Measurements from ENCODE around the gene KDM4F. TPM values are rescaled to one million over a fixed set of nuclear protein-coding genes. Genes with fewer than 3 reads are reported as not detected.
"Not testable (repeated sequence)": the region's sequence is repeated elsewhere in the genome, so short reads cannot be mapped to it uniquely, and the experiment has no call there.

KDM4F gene
- polyA plus RNA-seq, result not detected

DNA sequence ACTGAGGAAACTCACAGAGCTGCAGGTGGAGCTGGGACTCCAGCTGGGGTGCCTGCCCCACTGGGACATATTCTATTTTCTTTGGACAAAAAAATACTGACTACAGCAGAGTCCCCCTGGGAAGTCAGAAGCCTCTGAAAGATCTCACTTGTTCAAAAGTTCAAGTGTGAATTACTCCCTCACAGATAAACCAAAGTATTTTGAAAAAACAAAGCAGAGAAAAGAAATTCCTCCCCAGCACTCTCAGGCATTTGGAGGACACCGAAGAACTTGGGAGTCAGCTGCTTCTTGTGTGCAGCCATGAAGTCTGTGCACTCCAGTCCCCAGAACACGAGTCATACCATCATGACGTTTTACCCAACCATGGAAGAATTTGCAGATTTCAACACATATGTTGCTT lies at the start of gene KDM4F:
TSS of gene KDM4F (plus strand) at position 301 of the 400 bp plus-strand sequence.
- not testable (repeated sequence) for H3K9me3 ChIP-seq (ENCODE audit: control insufficient read depth in 2 of 2, insufficient read depth in 1 of 2, low read depth in 1 of 2, low read length in 1 of 2); H3K36me3 ChIP-seq (ENCODE audit: control insufficient read depth in 2 of 2, insufficient read depth in 2 of 2, low read length in 1 of 2); H3K27ac ChIP-seq (ENCODE audit: low read depth in 2 of 2, low read length in 1 of 2); H3K4me3 ChIP-seq (ENCODE audit: low read depth in 1 of 2, low read length in 2 of 2); H3K27me3 ChIP-seq (ENCODE audit: control insufficient read depth in 1 of 2, insufficient read depth in 2 of 2, low read length in 2 of 2); H3K4me1 ChIP-seq (ENCODE audit: control insufficient read depth in 2 of 2, insufficient read depth in 2 of 2, low read length in 1 of 2)
- WGBS, 2 donors, result 71 to 81% methylated on average over 3 of the region's 3 CpGs

- H3K27me3 ChIP-seq (ENCODE audit: control insufficient read depth in 1 of 2, insufficient read depth in 2 of 2, low read length in 2 of 2), result no peaks in the 10 kb centered on the region
- H3K4me3 ChIP-seq (ENCODE audit: low read depth in 1 of 2, low read length in 2 of 2), result no peak overlapping the region
- H3K9me3 ChIP-seq (ENCODE audit: control insufficient read depth in 2 of 2, insufficient read depth in 1 of 2, low read depth in 1 of 2, low read length in 1 of 2), result no peaks in the 10 kb centered on the region
- H3K36me3 ChIP-seq (ENCODE audit: control insufficient read depth in 2 of 2, insufficient read depth in 2 of 2, low read length in 1 of 2), result peaks cover 0 to 2% of the 10 kb centered on the region in 2 donors
- H3K27ac ChIP-seq (ENCODE audit: low read depth in 2 of 2, low read length in 1 of 2), result no peak overlapping the region
- no peaks in the 10 kb centered on the region for H3K4me1 ChIP-seq (ENCODE audit: control insufficient read depth in 2 of 2, insufficient read depth in 2 of 2, low read length in 1 of 2)
These were observed 45.5 kb upstream of the KDM4F start for GRCh38 chr11:95003716-95004115.

GRCh38 chr11:95005642-95006041 lies 43.6 kb upstream of the KDM4F start:
- Histone ChIP-seq H3K27ac (ENCODE audit: low read depth in 2 of 2, low read length in 1 of 2) (no peak overlapping the region), H3K36me3 (ENCODE audit: control insufficient read depth in 2 of 2, insufficient read depth in 2 of 2, low read length in 1 of 2) (no peaks in the 10 kb centered on the region), H3K4me1 (ENCODE audit: control insufficient read depth in 2 of 2, insufficient read depth in 2 of 2, low read length in 1 of 2) (no peaks in the 10 kb centered on the region), H3K27me3 (ENCODE audit: control insufficient read depth in 1 of 2, insufficient read depth in 2 of 2, low read length in 2 of 2) (no peaks in the 10 kb centered on the region), H3K4me3 (ENCODE audit: low read depth in 1 of 2, low read length in 2 of 2) (no peak overlapping the region), H3K9me3 (ENCODE audit: control insufficient read depth in 2 of 2, insufficient read depth in 1 of 2, low read depth in 1 of 2, low read length in 1 of 2) (no peaks in the 10 kb centered on the region)
- WGBS, 2 donors, result 93% methylated on average over 1 of the region's 1 CpG

DNA sequence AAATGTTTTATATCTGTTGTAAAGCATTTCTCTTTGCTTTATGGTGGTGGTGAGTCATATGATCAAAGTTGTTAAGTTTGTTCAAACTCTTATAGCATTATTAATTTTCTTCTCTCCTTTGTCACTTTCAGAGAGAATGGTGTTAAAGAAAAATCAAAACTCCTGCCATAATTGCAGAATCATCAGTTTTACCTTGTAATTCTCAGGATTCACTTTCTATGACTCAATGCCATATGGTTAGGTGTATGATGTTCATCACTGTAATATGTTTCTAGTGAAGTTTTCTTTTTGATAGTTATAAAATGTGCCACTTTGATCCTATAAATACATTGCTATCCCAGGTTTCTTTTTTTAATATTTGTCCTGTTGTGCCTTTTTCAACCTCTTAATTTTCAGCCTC lies 37.8 kb upstream of the KDM4F start:
- no peak overlapping the region for H3K4me3 ChIP-seq (ENCODE audit: low read depth in 1 of 2, low read length in 2 of 2)
- H3K4me1 ChIP-seq (ENCODE audit: control insufficient read depth in 2 of 2, insufficient read depth in 2 of 2, low read length in 1 of 2), result no peaks in the 10 kb centered on the region
- H3K27ac ChIP-seq (ENCODE audit: low read depth in 2 of 2, low read length in 1 of 2), result no peak overlapping the region

GRCh38 chr11:95014184-95014821 lies 34.9 kb upstream of the KDM4F start:
- H3K4me1 ChIP-seq (ENCODE audit: control insufficient read depth in 2 of 2, insufficient read depth in 2 of 2, low read length in 1 of 2), result no peaks in the 10 kb centered on the region
- no peak overlapping the region for H3K27ac ChIP-seq (ENCODE audit: low read depth in 2 of 2, low read length in 1 of 2)
- no peaks in the 10 kb centered on the region for H3K27me3 ChIP-seq (ENCODE audit: control insufficient read depth in 1 of 2, insufficient read depth in 2 of 2, low read length in 2 of 2)
- no peaks in the 10 kb centered on the region for H3K36me3 ChIP-seq (ENCODE audit: control insufficient read depth in 2 of 2, insufficient read depth in 2 of 2, low read length in 1 of 2)
- H3K4me3 ChIP-seq (ENCODE audit: low read depth in 1 of 2, low read length in 2 of 2), result no peak overlapping the region
- no peaks in the 10 kb centered on the region for H3K9me3 ChIP-seq (ENCODE audit: control insufficient read depth in 2 of 2, insufficient read depth in 1 of 2, low read depth in 1 of 2, low read length in 1 of 2)
- 89 to 90% methylated on average over 12 of the region's 12 CpGs for WGBS, 2 donors

More for the DNA sequence above, 37.8 kb upstream of the KDM4F start:
- H3K36me3 ChIP-seq (ENCODE audit: control insufficient read depth in 2 of 2, insufficient read depth in 2 of 2, low read length in 1 of 2), result no peaks in the 10 kb centered on the region
- H3K27me3 ChIP-seq (ENCODE audit: control insufficient read depth in 1 of 2, insufficient read depth in 2 of 2, low read length in 2 of 2), result no peaks in the 10 kb centered on the region
- no peaks in the 10 kb centered on the region for H3K9me3 ChIP-seq (ENCODE audit: control insufficient read depth in 2 of 2, insufficient read depth in 1 of 2, low read depth in 1 of 2, low read length in 1 of 2)

DNA sequence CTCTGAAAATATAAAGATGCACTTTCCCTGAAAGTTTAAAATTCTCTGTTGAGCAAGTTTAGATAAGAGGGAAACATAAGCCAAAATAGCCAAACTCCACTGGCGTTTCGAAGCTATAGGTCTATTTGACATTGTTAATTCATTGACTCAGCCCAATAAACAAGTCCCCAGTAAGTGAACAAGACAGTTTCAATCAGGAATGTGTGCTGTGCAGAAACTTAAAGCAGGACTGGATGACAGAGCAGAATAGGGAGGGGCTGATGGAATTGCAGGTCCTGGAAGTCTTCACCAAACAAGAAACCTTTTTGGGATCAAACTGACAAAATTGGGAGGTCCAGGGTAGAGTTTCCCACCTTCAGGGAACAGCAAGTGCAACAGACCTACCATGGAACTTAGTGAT lies 33.1 kb upstream of the KDM4F start:
- Histone ChIP-seq H3K9me3 (ENCODE audit: control insufficient read depth in 2 of 2, insufficient read depth in 1 of 2, low read depth in 1 of 2, low read length in 1 of 2) (no peaks in the 10 kb centered on the region), H3K4me3 (ENCODE audit: low read depth in 1 of 2, low read length in 2 of 2) (no peak overlapping the region), H3K4me1 (ENCODE audit: control insufficient read depth in 2 of 2, insufficient read depth in 2 of 2, low read length in 1 of 2) (no peaks in the 10 kb centered on the region), H3K36me3 (ENCODE audit: control insufficient read depth in 2 of 2, insufficient read depth in 2 of 2, low read length in 1 of 2) (no peaks in the 10 kb centered on the region), H3K27ac (ENCODE audit: low read depth in 2 of 2, low read length in 1 of 2) (no peak overlapping the region), H3K27me3 (ENCODE audit: control insufficient read depth in 1 of 2, insufficient read depth in 2 of 2, low read length in 2 of 2) (no peaks in the 10 kb centered on the region)
- 57 to 67% methylated on average over 2 of the region's 2 CpGs for WGBS, 2 donors

- WGBS, 2 donors, result 85 to 89% methylated on average over 5 of the region's 5 CpGs
- not testable (repeated sequence) for H3K27me3 ChIP-seq (ENCODE audit: control insufficient read depth in 1 of 2, insufficient read depth in 2 of 2, low read length in 2 of 2); H3K4me1 ChIP-seq (ENCODE audit: control insufficient read depth in 2 of 2, insufficient read depth in 2 of 2, low read length in 1 of 2)
These were observed 27.8 kb upstream of the KDM4F start for GRCh38 chr11:95021468-95021867.

GRCh38 chr11:95024958-95025357 lies 24.3 kb upstream of the KDM4F start, which contains the start of gene KDM4E:
Gene KDM4E (plus strand): TSS chr11:95025258. CDS start chr11:95025558, 300 bp downstream.
- Histone ChIP-seq H3K27ac (ENCODE audit: low read depth in 2 of 2, low read length in 1 of 2) (no peak within 1 kb of the TSS), H3K27me3 (ENCODE audit: control insufficient read depth in 1 of 2, insufficient read depth in 2 of 2, low read length in 2 of 2) (no peaks in the 10 kb centered on the region), H3K9me3 (ENCODE audit: control insufficient read depth in 2 of 2, insufficient read depth in 1 of 2, low read depth in 1 of 2, low read length in 1 of 2) (no peaks in the 10 kb centered on the region), H3K36me3 (ENCODE audit: control insufficient read depth in 2 of 2, insufficient read depth in 2 of 2, low read length in 1 of 2) (no peaks in the 10 kb centered on the region), H3K4me1 (ENCODE audit: control insufficient read depth in 2 of 2, insufficient read depth in 2 of 2, low read length in 1 of 2) (no peaks in the 10 kb centered on the region), H3K4me3 (ENCODE audit: low read depth in 1 of 2, low read length in 2 of 2) (no peak within 1 kb of the TSS)
- 96 to 100% methylated on average over 1 of the region's 1 CpG for WGBS, 2 donors

More at GRCh38 chr11:95021468-95021867, 27.8 kb upstream of the KDM4F start:
- H3K4me3 ChIP-seq (ENCODE audit: low read depth in 1 of 2, low read length in 2 of 2); H3K27ac ChIP-seq (ENCODE audit: low read depth in 2 of 2, low read length in 1 of 2); H3K9me3 ChIP-seq (ENCODE audit: control insufficient read depth in 2 of 2, insufficient read depth in 1 of 2, low read depth in 1 of 2, low read length in 1 of 2); H3K36me3 ChIP-seq (ENCODE audit: control insufficient read depth in 2 of 2, insufficient read depth in 2 of 2, low read length in 1 of 2): not testable (repeated sequence)

- H3K36me3 ChIP-seq (ENCODE audit: control insufficient read depth in 2 of 2, insufficient read depth in 2 of 2, low read length in 1 of 2); H3K4me3 ChIP-seq (ENCODE audit: low read depth in 1 of 2, low read length in 2 of 2); H3K27me3 ChIP-seq (ENCODE audit: control insufficient read depth in 1 of 2, insufficient read depth in 2 of 2, low read length in 2 of 2); H3K27ac ChIP-seq (ENCODE audit: low read depth in 2 of 2, low read length in 1 of 2); H3K4me1 ChIP-seq (ENCODE audit: control insufficient read depth in 2 of 2, insufficient read depth in 2 of 2, low read length in 1 of 2); H3K9me3 ChIP-seq (ENCODE audit: control insufficient read depth in 2 of 2, insufficient read depth in 1 of 2, low read depth in 1 of 2, low read length in 1 of 2): not testable (repeated sequence)
- WGBS, 2 donors, result 79 to 93% methylated on average over 7 to 8 of the region's 9 CpGs
These were observed 23.6 kb upstream of the KDM4F start for GRCh38 chr11:95025594-95025993.

- Histone ChIP-seq H3K36me3 (ENCODE audit: control insufficient read depth in 2 of 2, insufficient read depth in 2 of 2, low read length in 1 of 2) (no peaks in the 10 kb centered on the region), H3K9me3 (ENCODE audit: control insufficient read depth in 2 of 2, insufficient read depth in 1 of 2, low read depth in 1 of 2, low read length in 1 of 2) (peaks cover 0 to 3% of the 10 kb centered on the region in 2 donors), H3K4me3 (ENCODE audit: low read depth in 1 of 2, low read length in 2 of 2) (no peak overlapping the region), H3K27me3 (ENCODE audit: control insufficient read depth in 1 of 2, insufficient read depth in 2 of 2, low read length in 2 of 2) (no peaks in the 10 kb centered on the region), H3K4me1 (ENCODE audit: control insufficient read depth in 2 of 2, insufficient read depth in 2 of 2, low read length in 1 of 2) (peaks cover 0 to 3% of the 10 kb centered on the region in 2 donors), H3K27ac (ENCODE audit: low read depth in 2 of 2, low read length in 1 of 2) (no peak overlapping the region)
- WGBS, 2 donors, result 89 to 97% methylated on average over 3 of the region's 3 CpGs
These were observed 20.9 kb upstream of the KDM4F start for GRCh38 chr11:95028357-95028756.
